Fibroblast of pulmonary artery (primary cell): ENCODE measurements around the gene CIBAR2.

Experiments used
- DNase-seq: peaks from one replicate; pipeline ENCODE4 v3.0.0-alpha.2; 2010; ENCODE audit warnings: low read depth
- H3K4me3 ChIP-seq: replicated peaks from 2 replicates; pipeline ENCODE4 v1.5.1; 2011; ENCODE audit warnings: low read depth, mild to moderate bottlenecking, control low read depth, low read length, moderate library complexity
- TF ChIP-seq, protein P1 (sequence below): IDR thresholded peaks from 2 replicates; pipeline ENCODE4 v1.5.1; 2011; ENCODE audit warnings: mild to moderate bottlenecking, control low read depth, low read length, inconsistent platforms; ENCODE audit errors: missing control alignments

CIBAR2 gene

DNA sequence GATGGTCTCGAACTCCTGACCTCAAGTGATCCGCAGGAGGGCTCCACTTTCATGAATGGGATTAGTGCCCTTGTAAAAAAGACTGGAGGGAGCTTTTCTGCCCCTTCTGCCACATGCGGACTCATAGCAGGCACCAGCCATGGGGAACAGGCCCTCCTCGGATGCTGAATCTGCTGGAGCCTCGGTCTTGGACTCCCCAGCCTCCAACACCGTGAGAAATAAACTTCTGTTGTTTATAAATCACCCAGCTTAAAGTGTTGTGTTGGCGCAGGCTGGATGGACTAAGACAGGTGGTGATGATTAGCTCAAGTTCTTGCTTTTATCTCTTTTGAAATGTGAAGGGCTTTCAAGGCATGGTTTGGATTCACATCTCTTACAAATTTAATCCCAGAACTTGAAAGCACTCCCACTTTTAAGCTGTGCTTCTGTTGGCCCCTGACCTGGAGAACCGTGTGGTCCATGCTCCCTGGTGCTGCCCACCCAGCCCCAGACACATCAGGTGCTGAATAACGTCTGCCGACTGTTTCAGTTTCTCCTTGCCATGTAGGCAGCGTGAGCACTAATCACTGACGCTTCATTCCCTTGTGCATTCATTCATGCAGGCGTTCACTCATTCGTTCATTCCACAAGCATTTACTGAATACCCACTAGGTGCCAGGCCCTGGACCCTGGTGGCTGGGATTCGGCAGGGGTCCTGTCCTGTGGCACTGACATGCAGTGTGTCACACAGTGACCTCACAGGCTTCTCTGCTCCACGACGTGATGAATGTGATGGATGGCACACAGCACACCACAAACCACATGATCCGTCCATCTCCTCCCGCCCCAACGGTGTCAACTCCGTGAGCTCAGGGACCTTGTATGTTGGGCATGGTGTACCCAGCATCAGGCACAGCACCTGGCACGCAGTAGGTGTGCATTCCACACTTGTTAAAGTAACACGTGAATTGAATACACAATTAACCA lies 8.9 kb downstream of the CIBAR2 start:
- H3K4me3 ChIP-seq = no peak overlapping the region
- TF ChIP-seq, protein P1, sequence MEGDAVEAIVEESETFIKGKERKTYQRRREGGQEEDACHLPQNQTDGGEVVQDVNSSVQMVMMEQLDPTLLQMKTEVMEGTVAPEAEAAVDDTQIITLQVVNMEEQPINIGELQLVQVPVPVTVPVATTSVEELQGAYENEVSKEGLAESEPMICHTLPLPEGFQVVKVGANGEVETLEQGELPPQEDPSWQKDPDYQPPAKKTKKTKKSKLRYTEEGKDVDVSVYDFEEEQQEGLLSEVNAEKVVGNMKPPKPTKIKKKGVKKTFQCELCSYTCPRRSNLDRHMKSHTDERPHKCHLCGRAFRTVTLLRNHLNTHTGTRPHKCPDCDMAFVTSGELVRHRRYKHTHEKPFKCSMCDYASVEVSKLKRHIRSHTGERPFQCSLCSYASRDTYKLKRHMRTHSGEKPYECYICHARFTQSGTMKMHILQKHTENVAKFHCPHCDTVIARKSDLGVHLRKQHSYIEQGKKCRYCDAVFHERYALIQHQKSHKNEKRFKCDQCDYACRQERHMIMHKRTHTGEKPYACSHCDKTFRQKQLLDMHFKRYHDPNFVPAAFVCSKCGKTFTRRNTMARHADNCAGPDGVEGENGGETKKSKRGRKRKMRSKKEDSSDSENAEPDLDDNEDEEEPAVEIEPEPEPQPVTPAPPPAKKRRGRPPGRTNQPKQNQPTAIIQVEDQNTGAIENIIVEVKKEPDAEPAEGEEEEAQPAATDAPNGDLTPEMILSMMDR = no peak
- DNase-seq = no peak

DNA sequence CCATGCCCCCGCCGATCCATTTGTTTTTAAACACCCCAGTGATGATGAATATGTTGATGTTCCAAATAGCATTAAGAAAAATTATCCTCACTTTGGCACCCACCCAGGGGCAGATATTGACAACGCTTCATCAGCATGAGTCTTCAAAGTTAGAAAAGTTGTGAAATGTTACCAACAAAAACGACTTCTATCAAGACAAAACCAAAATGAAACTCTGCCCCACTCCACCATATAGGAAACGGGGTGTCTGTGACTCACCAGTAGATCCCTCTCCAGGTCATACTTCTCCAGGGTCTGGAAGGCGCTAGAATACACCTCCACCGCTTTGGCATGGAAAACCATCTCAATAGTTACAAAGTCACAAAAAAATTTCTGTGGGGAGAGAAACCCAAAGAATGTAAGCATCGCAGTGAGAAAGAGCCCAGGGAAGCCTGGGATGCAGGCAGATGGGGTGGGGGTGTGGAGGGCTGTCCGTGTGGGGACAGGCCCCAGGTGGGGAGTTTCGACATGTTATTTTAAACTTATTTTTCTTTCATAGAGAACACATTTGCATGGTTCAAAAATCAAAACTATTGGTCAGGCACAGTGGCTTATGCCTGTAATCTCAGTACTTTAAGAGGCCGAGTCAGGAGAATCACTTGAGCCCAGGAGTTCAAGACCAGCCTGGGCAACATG lies 10.2 kb downstream of the CIBAR2 start:
- DNase-seq = no peak
- H3K4me3 ChIP-seq = no peak overlapping the region
- TF ChIP-seq, protein P1 = no peak

DNA sequence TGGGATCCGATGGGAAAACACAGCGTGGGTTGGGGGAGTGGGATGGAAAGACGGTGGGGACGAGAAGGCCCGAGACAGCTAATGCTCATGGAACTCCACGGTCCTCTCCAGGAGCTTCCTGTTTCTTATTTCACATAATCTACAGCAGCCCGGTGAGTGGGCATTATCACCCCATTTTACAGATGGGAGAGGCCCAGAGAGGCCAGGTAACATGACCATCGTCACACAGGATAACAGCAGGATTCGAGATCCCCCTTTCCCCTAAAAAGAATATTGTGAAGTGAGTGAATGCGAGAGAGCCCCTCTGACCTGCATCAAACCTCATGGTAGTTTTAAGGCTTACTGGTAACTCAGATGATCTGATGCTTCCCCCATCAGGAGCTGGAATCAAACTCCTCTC lies 12.0 kb downstream of the CIBAR2 start:
- H3K4me3 ChIP-seq = no peak overlapping the region
- TF ChIP-seq, protein P1 = no peak
- no peak for DNase-seq

DNA sequence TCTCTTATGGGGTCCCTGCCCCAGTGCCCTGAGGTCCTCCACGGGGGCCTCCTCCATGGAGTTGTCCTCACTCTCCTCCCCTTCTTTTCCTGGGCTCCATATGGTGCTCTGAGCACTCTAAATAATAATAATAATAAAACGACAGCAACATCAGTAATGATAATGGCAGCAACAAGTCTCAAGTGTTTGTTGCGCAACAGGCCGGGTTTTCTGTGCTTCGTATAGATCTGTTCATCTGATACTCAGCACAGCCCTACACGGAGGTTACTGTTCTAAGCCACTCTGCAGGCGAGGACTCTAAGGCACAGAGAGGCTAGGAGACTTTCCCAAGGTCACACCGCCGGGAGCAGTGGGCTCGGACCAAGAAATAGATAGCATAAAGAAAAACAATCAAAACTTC lies 13.7 kb downstream of the CIBAR2 start:
- no peak for DNase-seq
- TF ChIP-seq, protein P1 = no peak
- no peak overlapping the region for H3K4me3 ChIP-seq

DNA sequence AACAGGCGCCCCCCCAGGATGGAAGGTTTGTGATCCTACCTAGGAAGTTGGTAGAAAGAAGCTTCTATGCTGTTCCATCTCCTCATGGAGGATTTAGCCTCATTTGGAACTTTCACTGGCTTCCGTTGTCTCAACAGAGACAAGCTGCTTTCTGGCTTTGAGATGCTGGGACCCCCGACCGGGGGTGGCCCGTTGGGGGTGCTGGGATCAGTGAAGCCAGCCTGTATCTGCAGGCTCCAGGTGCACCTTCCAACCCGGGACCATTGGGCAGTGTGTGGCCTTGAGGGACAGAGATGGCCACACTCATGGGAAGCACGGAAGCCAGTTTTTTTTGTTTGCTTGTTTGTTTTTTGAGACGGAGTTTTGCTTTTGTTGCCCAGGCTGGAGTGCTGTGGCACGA lies 15.4 kb downstream of the CIBAR2 start:
- H3K4me3 ChIP-seq = no peak overlapping the region
- no peak for DNase-seq
- TF ChIP-seq, protein P1 = no peak

DNA sequence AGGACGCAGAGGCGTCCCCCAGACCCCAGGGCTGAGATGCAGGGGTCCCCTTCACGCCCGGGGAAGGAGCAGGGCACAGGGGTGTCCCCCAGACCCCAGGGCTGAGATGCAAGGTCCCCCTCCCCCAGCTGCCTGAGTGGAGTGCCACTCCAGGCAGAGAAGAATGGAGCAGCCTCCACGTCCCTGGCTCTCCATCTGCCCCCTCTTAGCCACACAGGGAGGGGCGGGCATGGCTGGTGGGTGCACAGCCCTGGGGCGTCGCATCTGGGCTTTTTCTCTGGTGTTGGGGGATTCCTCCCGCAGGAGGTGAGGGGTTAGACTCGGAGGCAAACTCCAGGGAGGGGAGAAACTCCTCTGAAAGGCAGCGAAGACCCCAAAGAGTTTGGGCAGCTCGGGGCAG lies 17.5 kb downstream of the CIBAR2 start:
- TF ChIP-seq, protein P1 = no peak
- H3K4me3 ChIP-seq = no peak overlapping the region
- DNase-seq = no peak
